DOHH2 (cell line): ENCODE measurements around the gene FAM89B.

Source experiments
- H3F3A ChIP-seq: fragments of 200-600 bp; sonication (generic), shearing (Covaris generic); 2 replicates; pipeline ENCODE4 v1.6.0; 2016; ENCODE audit warnings: antibody characterized with exemption, mild to moderate bottlenecking; ENCODE audit not compliant: control insufficient read depth, insufficient read depth
- H3K27ac ChIP-seq: fragments of 200-600 bp; sonication (generic); 2 replicates; pipeline ENCODE4 v1.5.1; 2014; ENCODE audit warnings: low read depth, mild to moderate bottlenecking, low read length, moderate library complexity
- H3K27me3 ChIP-seq: fragments of 200-600 bp; sonication (generic); 2 replicates; pipeline ENCODE4 v1.6.1; 2014; ENCODE audit warnings: mild to moderate bottlenecking, low read length, mixed read lengths; ENCODE audit not compliant: control insufficient read depth
- H3K36me3 ChIP-seq: fragments of 200-600 bp; sonication (generic); 2 replicates; pipeline ENCODE4 v1.6.1; 2014; ENCODE audit warnings: mild to moderate bottlenecking, low read length, moderate library complexity, mixed read lengths; ENCODE audit not compliant: control insufficient read depth
- H3K4me1 ChIP-seq: fragments of 200-600 bp; sonication (generic); 2 replicates; pipeline ENCODE4 v1.6.1; 2014; ENCODE audit warnings: mild to moderate bottlenecking, low read length, mixed read lengths; ENCODE audit not compliant: control insufficient read depth
- H3K4me2 ChIP-seq: fragments of 200-600 bp; sonication (generic); 2 replicates; pipeline ENCODE4 v1.6.0; 2014; ENCODE audit warnings: mild to moderate bottlenecking, low read length, moderate library complexity
- H3K4me3 ChIP-seq: fragments of 200-600 bp; sonication (generic); 2 replicates; pipeline ENCODE4 v1.5.1; 2014; ENCODE audit warnings: mild to moderate bottlenecking, low read length, mixed read lengths
- H3K79me2 ChIP-seq: fragments of 200-600 bp; sonication (generic); 2 replicates; pipeline ENCODE4 v1.6.1; 2014; ENCODE audit warnings: mild to moderate bottlenecking, low read length, mixed read lengths; ENCODE audit not compliant: control insufficient read depth
- H3K9me2 ChIP-seq: fragments of 200-600 bp; sonication (generic); replicated peaks from 2 replicates; pipeline ENCODE4 v1.6.1; 2014; ENCODE audit warnings: mild to moderate bottlenecking, low read length, mixed read lengths; ENCODE audit not compliant: control insufficient read depth
- H3K9me3 ChIP-seq: fragments of 200-600 bp; sonication (generic); 2 replicates; pipeline ENCODE4 v1.6.1; 2014; ENCODE audit warnings: antibody characterized with exemption, low read length, mixed read lengths; ENCODE audit not compliant: control insufficient read depth, insufficient read depth
- H4K20me1 ChIP-seq: fragments of 200-600 bp; sonication (generic); 2 replicates; pipeline ENCODE4 v1.6.0; 2014; ENCODE audit warnings: low read depth, mild to moderate bottlenecking, antibody characterized with exemption, low read length, moderate library complexity; ENCODE audit not compliant: control insufficient read depth, insufficient read depth
- CTCF ChIP-seq: fragments of 200-600 bp; sonication (generic); IDR thresholded peaks from one replicate; pipeline ENCODE4 v1.5.1; 2014; ENCODE audit warnings: antibody characterized with exemption, mild to moderate bottlenecking, low read depth, low read length; ENCODE audit not compliant: poor library complexity, severe bottlenecking
- EZH2phosphoT487 ChIP-seq: fragments of 200-600 bp; sonication (generic); IDR thresholded peaks from 2 replicates; pipeline ENCODE4 v1.6.1; 2017; ENCODE audit warnings: borderline replicate concordance, mild to moderate bottlenecking, antibody characterized with exemption, low read length, moderate library complexity, mixed read lengths

FAM89B gene

GRCh38 chr11:65609229-65609628, 36.9 kb downstream of the FAM89B start:
- H3K4me3 ChIP-seq, result no peak overlapping the region
- H3K9me2 ChIP-seq, result no peaks in the 10 kb centered on the region
- no peaks in the 10 kb centered on the region for H3K27me3 ChIP-seq
- H3K4me2 ChIP-seq, result no peak overlapping the region
- peaks cover 32% of the 10 kb centered on the region for H3K4me1 ChIP-seq
- H3K27ac ChIP-seq, result no peak overlapping the region
- H3K9me3 ChIP-seq, result no peaks in the 10 kb centered on the region
- H3F3A ChIP-seq, result no peaks in the 10 kb centered on the region
- H3K79me2 ChIP-seq, result peaks cover 44% of the 10 kb centered on the region
- TF ChIP-seq CTCF (no peak), EZH2phosphoT487 (no peak)
- H3K36me3 ChIP-seq, result peaks cover 64% of the 10 kb centered on the region
- no peaks in the 10 kb centered on the region for H4K20me1 ChIP-seq

- H3K4me2 ChIP-seq, result no peak overlapping the region
- H3K4me3 ChIP-seq, result no peak overlapping the region
- no peaks in the 10 kb centered on the region for H3K9me2 ChIP-seq
- no peaks in the 10 kb centered on the region for H3K27me3 ChIP-seq
- H3K9me3 ChIP-seq, result no peaks in the 10 kb centered on the region
- H3K79me2 ChIP-seq, result peaks cover 48% of the 10 kb centered on the region
- TF ChIP-seq EZH2phosphoT487, result no peak
- no peak for TF ChIP-seq CTCF
- H3F3A ChIP-seq, result no peaks in the 10 kb centered on the region; the same call in 1 of the 2 replicates
- peaks cover 60% of the 10 kb centered on the region for H3K36me3 ChIP-seq
- H4K20me1 ChIP-seq, result no peaks in the 10 kb centered on the region
- peaks cover 32% of the 10 kb centered on the region for H3K4me1 ChIP-seq
- no peak overlapping the region for H3K27ac ChIP-seq
These were observed 37.3 kb downstream of the FAM89B start for GRCh38 chr11:65609665-65610064.

- 0 out of 2 replicates have a peak overlapping the region, but pooled peaks have one; percentile 91 for H3K4me2 ChIP-seq
- no peak overlapping the region for H3K4me3 ChIP-seq
- TF ChIP-seq CTCF (no peak), EZH2phosphoT487 (no peak)
- peaks cover 54% of the 10 kb centered on the region for H3K36me3 ChIP-seq
- no peak overlapping the region for H3K27ac ChIP-seq
- no peaks in the 10 kb centered on the region; the same call in 1 of the 2 replicates for H3F3A ChIP-seq
- no peaks in the 10 kb centered on the region for H3K27me3 ChIP-seq
- H3K4me1 ChIP-seq, result peaks cover 32% of the 10 kb centered on the region
- peaks cover 50% of the 10 kb centered on the region for H3K79me2 ChIP-seq
- H3K9me2 ChIP-seq, result no peaks in the 10 kb centered on the region
- H3K9me3 ChIP-seq, result no peaks in the 10 kb centered on the region
- no peaks in the 10 kb centered on the region for H4K20me1 ChIP-seq
These were observed 38.1 kb downstream of the FAM89B start for GRCh38 chr11:65610404-65610803.
